HL-60 (cell line): ENCODE measurements around the gene ARHGEF17.

ENCODE experiments used
- DNase-seq, 2 experiments: peaks; one replicate each; pipeline ENCODE4 v3.0.0-alpha.2; 2010 to 2020; ENCODE audit warnings: low read depth in 1 of 2, low spot score in 1 of 2
- H3K27ac ChIP-seq: fragments of 250-450 bp; sonication (Bioruptor Pico); replicated peaks from 2 replicates; pipeline ENCODE4 v1.5.1; 2020; ENCODE audit warnings: mild to moderate bottlenecking, moderate library complexity
- H3K27me3 ChIP-seq: fragments of 250-450 bp; sonication (Bioruptor Pico); 2 replicates; pipeline ENCODE4 v1.5.1; 2021; ENCODE audit warnings: mild to moderate bottlenecking, moderate library complexity; ENCODE audit not compliant: insufficient read depth, poor library complexity, severe bottlenecking
- H3K4me3 ChIP-seq: replicated peaks from 2 replicates; pipeline ENCODE4 v1.5.1; 2011; ENCODE audit warnings: mild to moderate bottlenecking, control low read depth, low read length; ENCODE audit not compliant: insufficient read depth
- CTCF ChIP-seq: IDR thresholded peaks from one replicate; pipeline ENCODE4 v1.5.1; 2011; ENCODE audit warnings: low read length, control low read depth, inconsistent platforms; ENCODE audit not compliant: insufficient read depth
- GABPA ChIP-seq: IDR thresholded peaks from 2 replicates; pipeline ENCODE4 v1.6.1; 2012; ENCODE audit warnings: low read depth
- POLR2AphosphoS5 ChIP-seq: IDR thresholded peaks from 2 replicates; pipeline ENCODE4 v1.6.1; 2012; ENCODE audit warnings: low read depth
- REST ChIP-seq: IDR thresholded peaks from 2 replicates; pipeline ENCODE4 v1.6.1; 2012; ENCODE audit warnings: low read depth; ENCODE audit not compliant: insufficient replicate concordance
- SPI1 ChIP-seq: IDR thresholded peaks from 2 replicates; pipeline ENCODE4 v1.6.1; 2012; ENCODE audit warnings: low read depth, mild to moderate bottlenecking, borderline replicate concordance

ARHGEF17 gene

GRCh38 chr11:73313652-73314051 is 5.6 kb downstream of the ARHGEF17 start:
- TF ChIP-seq CTCF (no peak), POLR2AphosphoS5 (peak; percentile 31; the same call in 1 of the 2 replicates), REST (peak; percentile 33), SPI1 (peak; percentile 76; the same call in 1 of the 2 replicates), GABPA (no peak)
- DNase-seq = peak in 1 of 2 experiments; percentile 65
- H3K27ac ChIP-seq = peak overlapping the region; percentile 19; the same call in 1 of the 2 replicates
- H3K4me3 ChIP-seq = no peak overlapping the region
- no peaks in the 10 kb centered on the region for H3K27me3 ChIP-seq

- H3K4me3 ChIP-seq = no peak overlapping the region
- no peak for TF ChIP-seq SPI1
- TF ChIP-seq POLR2AphosphoS5 = no peak
- TF ChIP-seq REST = no peak
- TF ChIP-seq GABPA = no peak
- TF ChIP-seq CTCF = no peak
- no peaks in the 10 kb centered on the region for H3K27me3 ChIP-seq
- peak in 1 of 2 experiments; percentile 23 for DNase-seq
- H3K27ac ChIP-seq = peak overlapping the region; percentile 19; the same call in 1 of the 2 replicates
These were observed 6.3 kb downstream of the ARHGEF17 start for GRCh38 chr11:73314117-73314961.

- no peak for TF ChIP-seq POLR2AphosphoS5
- no peak for TF ChIP-seq GABPA
- no peak for TF ChIP-seq SPI1
- TF ChIP-seq CTCF = no peak
- no peak for TF ChIP-seq REST
- H3K4me3 ChIP-seq = no peak overlapping the region
- no peaks in the 10 kb centered on the region for H3K27me3 ChIP-seq
- no peak overlapping the region for H3K27ac ChIP-seq
- DNase-seq = no peak
These were observed 7.4 kb downstream of the ARHGEF17 start for GRCh38 chr11:73315293-73316020.
